ENCODE results near the gene ARMC12. TPM values are rescaled to one million over a fixed set of nuclear protein-coding genes. Genes with fewer than 3 reads are reported as not detected.

Gene ARMC12
- total RNA-seq, 4 donors from 2014 or later: 0.40 to 2.4 (median 1.4) TPM

- Histone ChIP-seq H3K27me3 (no peaks in the 10 kb centered on the region), H3K9me3 (no peaks in the 10 kb centered on the region), H3K27ac (no peak overlapping the region), H3K4me3 (replicated peaks in 1 of 3) (no peak overlapping the region), H3K36me3 (no peaks in the 10 kb centered on the region), H3K4me1 (no peaks in the 10 kb centered on the region)
- no peak for TF ChIP-seq POLR2A (IDR thresholded peaks at IDR 0.05)
- no peak for TF ChIP-seq CTCF (IDR thresholded peaks at IDR 0.05)
- intact Hi-C loops (cut with DNase I): no loop called here
- DNase-seq: no peak
- WGBS, 2 donors: 77 to 79% methylated on average over 4 of the region's 4 CpGs
Observed at GRCh38 chr6:35751594-35751993, 14.8 kb downstream of the ARMC12 start.

- no peak overlapping the region for H3K4me3 ChIP-seq (replicated peaks in 1 of 3)
- TF ChIP-seq POLR2A (IDR thresholded peaks at IDR 0.05) (no peak), CTCF (IDR thresholded peaks at IDR 0.05) (no peak)
- no peak overlapping the region for H3K27ac ChIP-seq
- H3K36me3 ChIP-seq: no peaks in the 10 kb centered on the region
- no peaks in the 10 kb centered on the region for H3K27me3 ChIP-seq
- intact Hi-C loops (cut with DNase I): no loop called here
- WGBS, 2 donors: 85 to 97% methylated on average over 4 of the region's 4 CpGs
- DNase-seq: no peak
- no peaks in the 10 kb centered on the region for H3K4me1 ChIP-seq
- H3K9me3 ChIP-seq: no peaks in the 10 kb centered on the region
Observed at GRCh38 chr6:35752330-35752729, 15.5 kb downstream of the ARMC12 start.

- 74 to 76% methylated on average over 6 of the region's 6 CpGs for WGBS, 2 donors
- intact Hi-C loops (cut with DNase I): no loop called here
- Histone ChIP-seq H3K27me3 (no peaks in the 10 kb centered on the region), H3K4me1 (no peaks in the 10 kb centered on the region), H3K4me3 (replicated peaks in 1 of 3) (no peak overlapping the region), H3K9me3 (no peaks in the 10 kb centered on the region), H3K36me3 (no peaks in the 10 kb centered on the region), H3K27ac (no peak overlapping the region)
- no peak for TF ChIP-seq CTCF (IDR thresholded peaks at IDR 0.05)
- TF ChIP-seq POLR2A (IDR thresholded peaks at IDR 0.05): no peak
- DNase-seq: no peak
Observed at GRCh38 chr6:35754452-35755277, 17.8 kb downstream of the ARMC12 start.

GRCh38 chr6:35755278-35755924 lies 18.6 kb downstream of the ARMC12 start:
- Histone ChIP-seq H3K4me3 (replicated peaks in 1 of 3) (no peak overlapping the region), H3K4me1 (no peaks in the 10 kb centered on the region), H3K27ac (no peak overlapping the region), H3K36me3 (no peaks in the 10 kb centered on the region), H3K27me3 (no peaks in the 10 kb centered on the region), H3K9me3 (no peaks in the 10 kb centered on the region)
- 40 to 45% methylated on average over 3 of the region's 3 CpGs for WGBS, 2 donors
- TF ChIP-seq CTCF (IDR thresholded peaks at IDR 0.05) (no peak), POLR2A (IDR thresholded peaks at IDR 0.05) (no peak)
- intact Hi-C loops (cut with DNase I): no loop called here
- no peak for DNase-seq

Measured in thyroid gland (tissue), 4 donors.